CD4-positive, alpha-beta T cell (primary cell): ENCODE data around the gene CYB5R3. TPM values are rescaled to one million over a fixed set of nuclear protein-coding genes. Genes with fewer than 3 reads are reported as not detected.

Source experiments
- ATAC-seq: fragments of 200-7000 bp; cut with Tn5 transposase; one replicate; pipeline ENCODE4 v1.10.0; 2022; ENCODE audit warnings: mild to moderate bottlenecking; ENCODE audit not compliant: poor library complexity
- CTCF ChIA-PET: fragments of 350-600 bp; sonication (Branson Sonifier 250); formaldehyde crosslinking; loops from one replicate; lab custom pipeline; 2021; ENCODE audit warnings: antibody characterized with exemption, inconsistent platforms; lab: Charles Lee
- POLR2A ChIA-PET: fragments of 350-600 bp; sonication (Branson Sonifier 250); formaldehyde crosslinking; loops from one replicate; lab custom pipeline; 2021; ENCODE audit warnings: antibody characterized with exemption, inconsistent platforms; lab: Charles Lee
- DNase-seq, 14 experiments: peaks; one replicate each; pipeline ENCODE4 v3.0.0-alpha.2; 2013 to 2020; ENCODE audit warnings: mixed read lengths in 2 of 14
- H3K27ac ChIP-seq, 2 donors: one replicate each; pipeline versions ENCODE4 v1.5.1 to v1.7.0; 2013; ENCODE audit warnings: low read length in 2 of 2, low read depth in 1 of 2, mild to moderate bottlenecking in 1 of 2
- H3K27me3 ChIP-seq, 2 experiments: 1 replicate in 1 of 2; 2 replicates in 1 of 2; pipeline versions ENCODE4 v1.6.1 to v1.7.0; 2013; ENCODE audit warnings: low read length in 2 of 2, control low read depth in 1 of 2, mild to moderate bottlenecking in 1 of 2, moderate library complexity in 1 of 2; ENCODE audit not compliant: insufficient read depth in 2 of 2, control insufficient read depth in 1 of 2
- H3K36me3 ChIP-seq: one replicate; pipeline ENCODE4 v1.6.1; 2013; ENCODE audit warnings: low read length, control low read depth; ENCODE audit not compliant: insufficient read depth
- H3K4me1 ChIP-seq: one replicate; pipeline ENCODE4 v1.6.1; 2013; ENCODE audit warnings: low read length, control low read depth; ENCODE audit not compliant: insufficient read depth
- H3K4me3 ChIP-seq: one replicate; pipeline ENCODE4 v1.5.1; 2013; ENCODE audit warnings: mild to moderate bottlenecking, low read length, moderate library complexity
- H3K9me3 ChIP-seq, 2 experiments: 1 replicate in 1 of 2; 2 replicates in 1 of 2; pipeline versions ENCODE4 v1.6.1 to v1.7.0; 2013; ENCODE audit warnings: low read length in 2 of 2, mild to moderate bottlenecking in 2 of 2, control low read depth in 1 of 2, moderate library complexity in 1 of 2; ENCODE audit not compliant: control insufficient read depth in 1 of 2, insufficient read depth in 1 of 2
- H3K27ac Mint-ChIP-seq: one replicate; pipeline ENCODE4 v1.8.0; 2020; ENCODE audit warnings: mixed read lengths
- H3K27me3 Mint-ChIP-seq: one replicate; pipeline ENCODE4 v1.8.0; 2021; ENCODE audit warnings: mixed read lengths
- H3K36me3 Mint-ChIP-seq: one replicate; pipeline ENCODE4 v1.8.0; 2021; ENCODE audit warnings: low read depth, mixed read lengths
- H3K4me1 Mint-ChIP-seq: one replicate; pipeline ENCODE4 v1.8.0; 2021; ENCODE audit warnings: low read depth, mixed read lengths
- H3K4me3 Mint-ChIP-seq: one replicate; pipeline ENCODE4 v1.8.0; 2020; ENCODE audit warnings: mild to moderate bottlenecking, mixed read lengths
- H3K9me3 Mint-ChIP-seq: one replicate; pipeline ENCODE4 v1.8.0; 2020; ENCODE audit warnings: mixed read lengths
- CTCF ChIP-seq: fragments of 200-600 bp; IDR thresholded peaks from one replicate; pipeline ENCODE4 v1.8.0; 2022; ENCODE audit warnings: antibody characterized with exemption, mild to moderate bottlenecking
- intact Hi-C, 2 experiments: fragments of 100-400 bp; cut with DNase I in 1 of 2; cut with micrococcal nuclease in 1 of 2; formaldehyde crosslinking; loops; one replicate each; pipeline versions ENCODE4 v1.15.1 to v1.9.0; 2023 to 2025; cut with DNase I, micrococcal nuclease
- total RNA-seq, 174 experiments: library from RNA in 2 of 174; stranded (reverse) in 2 of 174; gene quantifications; one replicate each; pipeline ENCODE4 v1.2.3 and lab custom pipeline; 2021 to 2026

Gene CYB5R3
- total RNA-seq, 2 experiments from 2014 or later: 39.8 to 41.2 TPM

- Histone ChIP-seq H3K9me3 (no peaks in the 10 kb centered on the region), H3K27me3 (peaks cover 0 to 2% of the 10 kb centered on the region in 2 experiments), H3K27ac (no peak overlapping the region), H3K4me1 (peaks cover 5% of the 10 kb centered on the region), H3K4me3 (no peak overlapping the region), H3K36me3 (no peaks in the 10 kb centered on the region)
- intact Hi-C loops: no loop called here
- no peaks in the 10 kb centered on the region for H3K4me1 Mint-ChIP-seq
- peaks cover 4% of the 10 kb centered on the region for H3K27me3 Mint-ChIP-seq
- no peak overlapping the region for H3K27ac Mint-ChIP-seq
- H3K4me3 Mint-ChIP-seq: no peak overlapping the region
- no peaks in the 10 kb centered on the region for H3K36me3 Mint-ChIP-seq
- no peak for ATAC-seq
- H3K9me3 Mint-ChIP-seq: no peaks in the 10 kb centered on the region
- DNase-seq: no peak
- no peak for TF ChIP-seq CTCF
- CTCF ChIA-PET: interaction anchor here (0.5 kb wide), 1 partner anchor 13 kb away, joined by 3 read pairs; no protein-coding TSS in a partner anchor
- POLR2A ChIA-PET: no interaction called here
These were observed 5.4 kb upstream of the CYB5R3 start for GRCh38 chr22:42654436-42655073.

DNA sequence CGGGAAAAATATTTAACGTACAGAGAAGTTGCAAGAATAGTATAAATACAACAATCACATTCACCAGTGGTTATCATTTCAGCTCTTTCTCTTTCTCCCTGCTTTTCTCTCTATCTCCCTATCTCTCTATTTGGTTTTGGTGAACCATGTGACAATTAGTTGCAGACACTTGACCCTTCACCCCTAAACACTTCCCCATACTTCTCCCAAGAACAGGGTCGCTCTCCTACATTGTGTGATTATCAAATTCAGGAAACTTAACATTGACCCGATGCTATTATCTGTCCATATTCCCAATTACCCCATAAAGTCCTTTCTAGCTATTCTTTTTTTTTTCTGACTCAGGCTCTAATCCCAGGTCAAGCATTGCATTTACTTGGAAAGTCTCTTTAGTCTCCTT, 4.8 kb upstream of the CYB5R3 start:
- Mint-ChIP-seq H3K36me3 (no peaks in the 10 kb centered on the region), H3K4me3 (no peak overlapping the region), H3K27me3 (peaks cover 3% of the 10 kb centered on the region), H3K4me1 (no peaks in the 10 kb centered on the region), H3K27ac (no peak overlapping the region), H3K9me3 (no peaks in the 10 kb centered on the region)
- ChIA-PET CTCF (no interaction called here), POLR2A (no interaction called here)
- H3K4me1 ChIP-seq: peaks cover 7% of the 10 kb centered on the region
- H3K27ac ChIP-seq: no peak overlapping the region
- H3K9me3 ChIP-seq: no peaks in the 10 kb centered on the region
- ATAC-seq (no peak), DNase-seq (no peak)
- TF ChIP-seq CTCF: no peak
- peaks cover 0 to 2% of the 10 kb centered on the region in 2 experiments for H3K27me3 ChIP-seq
- H3K4me3 ChIP-seq: no peak overlapping the region
- H3K36me3 ChIP-seq: no peaks in the 10 kb centered on the region
- intact Hi-C loops: no loop called here

DNA sequence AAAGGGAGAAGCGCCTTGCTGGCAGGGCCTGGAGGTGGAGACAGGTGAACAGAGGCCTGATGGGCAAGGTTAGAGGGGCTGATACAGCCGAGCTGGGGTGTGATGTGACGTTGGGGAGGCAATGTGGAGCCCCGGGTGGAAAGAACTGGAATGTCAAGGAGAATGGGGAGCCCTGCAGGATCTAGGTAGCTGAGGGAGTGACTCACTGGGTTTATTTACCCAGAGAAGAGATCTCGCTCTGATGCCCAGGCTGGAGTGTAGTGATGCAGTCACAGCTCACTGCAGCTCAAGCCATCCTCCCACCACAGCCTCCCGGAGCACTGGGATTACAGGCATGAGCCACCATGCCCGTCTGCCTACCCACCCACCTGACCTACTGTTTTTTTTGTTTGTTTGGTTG, 1.9 kb upstream of the CYB5R3 start:
- peaks cover 0 to 2% of the 10 kb centered on the region in 2 experiments for H3K27me3 ChIP-seq
- no peak overlapping the region for H3K27ac ChIP-seq
- H3K9me3 Mint-ChIP-seq: no peaks in the 10 kb centered on the region
- intact Hi-C loops: no loop called here
- H3K4me1 ChIP-seq: peaks cover 34% of the 10 kb centered on the region
- ATAC-seq (no peak), DNase-seq (no peak)
- peaks cover 3% of the 10 kb centered on the region for H3K36me3 ChIP-seq
- POLR2A ChIA-PET: no interaction called here
- H3K4me3 Mint-ChIP-seq: peak overlapping the region; percentile 65
- TF ChIP-seq CTCF: no peak
- peaks cover 14% of the 10 kb centered on the region for H3K4me1 Mint-ChIP-seq
- no peak overlapping the region for H3K4me3 ChIP-seq
- CTCF ChIA-PET: no interaction called here
- peaks cover 5% of the 10 kb centered on the region for H3K36me3 Mint-ChIP-seq
- peak overlapping the region; percentile 49 for H3K27ac Mint-ChIP-seq
- no peaks in the 10 kb centered on the region for H3K9me3 ChIP-seq
- no peaks in the 10 kb centered on the region for H3K27me3 Mint-ChIP-seq
